ENCODE measurements around the gene ZNF620. TPM values are rescaled to one million over a fixed set of nuclear protein-coding genes. Genes with fewer than 3 reads are reported as not detected.

The ZNF620 gene
- total and polyA plus RNA-seq, 12 donors = 1.3 to 3.6 (median 2.6) TPM

GRCh38 chr3:40524222-40524567 lies 18.4 kb downstream of the ZNF620 start:
- no peaks in the 10 kb centered on the region for H3K9me3 ChIP-seq
- TF ChIP-seq CTCF (IDR thresholded peaks at IDR 0.05) = no peak
- no peak for ATAC-seq
- H3K36me3 ChIP-seq = peaks cover 0 to 33% (median 12%) of the 10 kb centered on the region in 9 donors
- peak overlapping the region; percentile 57 to 96 (median 90) for H3K27ac ChIP-seq
- H3K4me3 ChIP-seq = peak overlapping the region; percentile 62 to 97 (median 78)
- 33 to 36% methylated on average over 5 of the region's 5 CpGs for WGBS, 2 donors
- intact Hi-C loops (cut with DNase I) = loop anchor here in 8 of 10 donors (2.0 to 10.0 kb wide), 8 partner anchors 47 to 207 kb away; partner anchors contain the start of genes RPL14 (in 4 of the 8) and ZNF619 (in 4 of the 8)
- no peak for DNase-seq
- H3K4me1 ChIP-seq = peaks cover 0 to 22% (median 12%) of the 10 kb centered on the region in 9 donors
- no peaks in the 10 kb centered on the region for H3K27me3 ChIP-seq

GRCh38 chr3:40524568-40525285 lies 18.9 kb downstream of the ZNF620 start, which contains the start of gene ZNF621:
TSS of gene ZNF621 (plus strand) at chr3:40524960. CDS start at chr3:40525841, 881 bp downstream.
- Histone ChIP-seq H3K4me3 (peak within 1 kb of the TSS; percentile 62 to 97 (median 78)), H3K36me3 (peaks cover 0 to 38% (median 17%) of the 10 kb centered on the region in 9 donors), H3K4me1 (peaks cover 0 to 22% (median 12%) of the 10 kb centered on the region in 9 donors), H3K27me3 (no peaks in the 10 kb centered on the region), H3K27ac (peak within 1 kb of the TSS; percentile 57 to 96 (median 90)), H3K9me3 (no peaks in the 10 kb centered on the region)
- intact Hi-C loops (cut with DNase I) = loop anchor here in 8 of 10 donors (2.0 to 10.0 kb wide), 9 partner anchors 47 to 207 kb away; partner anchors contain the start of genes RPL14 (in 4 of the 8) and ZNF619 (in 4 of the 8)
- peak; percentile 92 to 94 for DNase-seq
- ATAC-seq = peak; percentile 100
- peak in 2 of 9 donors; percentile 14 to 20 for TF ChIP-seq CTCF (IDR thresholded peaks at IDR 0.05)
- WGBS, 2 donors = 1% methylated on average over 57 to 59 of the region's 59 CpGs

GRCh38 chr3:40528426-40528825 lies 22.6 kb downstream of the ZNF620 start:
- DNase-seq (no peak), ATAC-seq (no peak)
- WGBS, 2 donors = 94 to 96% methylated on average over 3 of the region's 3 CpGs
- Histone ChIP-seq H3K9me3 (peaks cover 0 to 29% (median 10%) of the 10 kb centered on the region in 11 donors), H3K27ac (no peak overlapping the region), H3K36me3 (peaks cover 6 to 75% (median 54%) of the 10 kb centered on the region in 9 donors), H3K4me3 (no peak overlapping the region), H3K27me3 (no peaks in the 10 kb centered on the region), H3K4me1 (peaks cover 0 to 22% (median 12%) of the 10 kb centered on the region in 9 donors)
- intact Hi-C loops (cut with DNase I) = loop anchor here in 5 of 10 donors (5.0 to 10.0 kb wide), 4 partner anchors 54 to 194 kb away; partner anchors contain the start of genes RPL14 (in 2 of the 5) and ZNF619 (in 2 of the 5)
- no peak for TF ChIP-seq CTCF (IDR thresholded peaks at IDR 0.05)

- H3K27ac ChIP-seq = no peak overlapping the region
- intact Hi-C loops (cut with DNase I) = no loop called here
- DNase-seq (no peak), ATAC-seq (no peak)
- TF ChIP-seq CTCF (IDR thresholded peaks at IDR 0.05) = no peak
- H3K27me3 ChIP-seq = no peaks in the 10 kb centered on the region
- peaks cover 9 to 100% (median 82%) of the 10 kb centered on the region in 9 donors for H3K36me3 ChIP-seq
- H3K4me3 ChIP-seq = no peak overlapping the region
- no peaks in the 10 kb centered on the region for H3K4me1 ChIP-seq
- peaks cover 0 to 61% (median 10%) of the 10 kb centered on the region in 11 donors for H3K9me3 ChIP-seq
- WGBS, 2 donors = 95% methylated on average over 5 of the region's 5 CpGs
Measured at GRCh38 chr3:40532252-40532651, 26.4 kb downstream of the ZNF620 start.

Data from heart right ventricle (tissue), 16 donors.